Right lobe of liver (tissue), 4 donors: ENCODE data around the gene PTCRA.

Experiments used
- POLR2A ChIP-seq: fragments of 450-650 bp; IDR thresholded peaks from one replicate; pipeline ENCODE4 v1.6.1; 2017; ENCODE audit warnings: antibody characterized with exemption, mild to moderate bottlenecking
- TF ChIP-seq, protein P1 (sequence below), 4 donors: fragments of 200-600 bp in 3 of 4; fragments of 450-650 bp in 1 of 4; IDR thresholded peaks; one replicate each; pipeline versions ENCODE4 v1.5.1 to v1.8.0; 2016 to 2022; ENCODE audit warnings: antibody characterized with exemption in 4 of 4, mild to moderate bottlenecking in 2 of 4
- donor health status: DM: no; HTN: no; CAD: no.
- donor health status: DM: no; HTN: no; CAD: no.
- donor health status: DM: no; HTN: yes; CAD: no.

DNA sequence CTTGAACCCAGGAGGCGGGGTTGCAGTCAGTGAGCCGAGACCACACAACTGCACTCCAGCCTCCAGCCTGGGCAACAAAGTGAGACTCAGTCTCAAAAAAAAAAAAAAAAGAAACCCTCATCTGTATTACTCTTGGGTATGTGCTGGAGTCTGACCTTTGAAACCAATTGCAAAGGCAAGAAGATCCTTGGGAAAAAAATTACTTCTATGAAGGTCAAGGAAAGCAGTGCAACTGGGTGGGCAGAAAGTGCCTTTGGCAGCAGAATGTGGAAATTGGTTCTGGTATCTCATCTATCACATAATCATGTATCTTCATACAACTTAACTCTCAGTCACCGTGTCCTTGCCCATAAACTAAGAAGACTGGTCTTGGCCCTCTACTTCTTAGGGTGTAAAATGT lies 44.1 kb upstream of the PTCRA start:
- TF ChIP-seq, protein P1, sequence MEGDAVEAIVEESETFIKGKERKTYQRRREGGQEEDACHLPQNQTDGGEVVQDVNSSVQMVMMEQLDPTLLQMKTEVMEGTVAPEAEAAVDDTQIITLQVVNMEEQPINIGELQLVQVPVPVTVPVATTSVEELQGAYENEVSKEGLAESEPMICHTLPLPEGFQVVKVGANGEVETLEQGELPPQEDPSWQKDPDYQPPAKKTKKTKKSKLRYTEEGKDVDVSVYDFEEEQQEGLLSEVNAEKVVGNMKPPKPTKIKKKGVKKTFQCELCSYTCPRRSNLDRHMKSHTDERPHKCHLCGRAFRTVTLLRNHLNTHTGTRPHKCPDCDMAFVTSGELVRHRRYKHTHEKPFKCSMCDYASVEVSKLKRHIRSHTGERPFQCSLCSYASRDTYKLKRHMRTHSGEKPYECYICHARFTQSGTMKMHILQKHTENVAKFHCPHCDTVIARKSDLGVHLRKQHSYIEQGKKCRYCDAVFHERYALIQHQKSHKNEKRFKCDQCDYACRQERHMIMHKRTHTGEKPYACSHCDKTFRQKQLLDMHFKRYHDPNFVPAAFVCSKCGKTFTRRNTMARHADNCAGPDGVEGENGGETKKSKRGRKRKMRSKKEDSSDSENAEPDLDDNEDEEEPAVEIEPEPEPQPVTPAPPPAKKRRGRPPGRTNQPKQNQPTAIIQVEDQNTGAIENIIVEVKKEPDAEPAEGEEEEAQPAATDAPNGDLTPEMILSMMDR (IDR thresholded peaks at IDR 0.05) = no peak
- TF ChIP-seq POLR2A = no peak
